ENCODE data around the gene NTM.
"Not testable (repeated sequence)": the region's sequence is repeated elsewhere in the genome, so short reads cannot be mapped to it uniquely, and the experiment has no call there.

Gene NTM

GRCh38 chr11:132064987-132065620 is 694.7 kb downstream of the NTM start:
- no peak for DNase-seq

GRCh38 chr11:132068556-132068955 is 698.1 kb downstream of the NTM start:
- DNase-seq: no peak

DNA sequence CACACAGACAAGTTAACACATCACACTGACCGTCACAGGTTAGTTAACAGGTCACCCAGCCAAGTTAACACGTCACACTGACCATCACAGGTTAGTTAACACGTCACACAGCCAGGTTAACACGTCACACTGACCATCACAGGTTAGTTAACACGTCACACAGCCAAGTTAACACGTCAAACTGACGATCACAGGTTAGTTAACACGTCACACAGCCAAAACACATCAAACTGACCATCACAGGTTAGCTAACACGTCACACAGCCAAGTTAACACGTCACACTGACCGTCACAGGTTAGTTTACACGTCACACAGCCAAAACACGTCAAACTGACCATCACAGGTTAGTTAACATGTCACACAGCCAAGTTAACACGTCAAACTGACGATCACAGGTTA is 699.2 kb downstream of the NTM start:
- DNase-seq: not testable (repeated sequence)

DNA sequence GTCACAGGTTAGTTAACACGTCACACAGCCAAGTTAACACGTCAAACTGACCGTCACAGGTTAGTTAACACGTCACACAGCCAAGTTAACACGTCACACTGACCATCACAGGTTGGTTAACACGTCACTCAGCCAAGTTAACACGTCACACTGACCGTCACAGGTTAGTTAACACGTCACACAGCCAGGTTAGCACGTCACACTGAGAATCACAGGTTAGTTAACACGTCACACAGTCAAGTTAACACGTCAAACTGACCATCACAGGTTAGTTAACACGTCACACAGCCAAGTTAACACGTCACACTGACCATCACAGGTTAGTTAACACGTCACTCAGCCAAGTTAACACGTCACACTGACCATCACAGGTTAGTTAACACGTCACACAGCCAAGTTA is 700.5 kb downstream of the NTM start:
- not testable (repeated sequence) for DNase-seq

GRCh38 chr11:132072044-132072857 is 701.8 kb downstream of the NTM start:
- DNase-seq: no peak

DNA sequence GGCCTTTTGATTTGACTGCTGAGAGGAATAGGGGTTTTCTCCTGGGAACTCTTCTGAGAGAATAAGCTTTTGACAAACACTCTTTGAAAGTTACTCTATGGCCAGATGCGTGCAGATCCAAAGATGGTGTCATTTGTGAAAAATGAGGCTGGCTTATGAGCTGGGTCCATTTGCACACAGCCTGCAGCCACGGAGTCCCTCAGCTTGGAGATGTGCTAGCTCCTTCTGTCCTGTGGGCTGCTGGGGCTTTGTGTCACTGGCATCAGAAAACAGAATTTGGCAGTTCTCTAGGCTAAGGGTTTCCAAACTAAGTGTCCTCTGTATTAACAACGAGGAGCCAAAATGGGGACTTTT is 702.4 kb downstream of the NTM start:
- no peak for DNase-seq

DNA sequence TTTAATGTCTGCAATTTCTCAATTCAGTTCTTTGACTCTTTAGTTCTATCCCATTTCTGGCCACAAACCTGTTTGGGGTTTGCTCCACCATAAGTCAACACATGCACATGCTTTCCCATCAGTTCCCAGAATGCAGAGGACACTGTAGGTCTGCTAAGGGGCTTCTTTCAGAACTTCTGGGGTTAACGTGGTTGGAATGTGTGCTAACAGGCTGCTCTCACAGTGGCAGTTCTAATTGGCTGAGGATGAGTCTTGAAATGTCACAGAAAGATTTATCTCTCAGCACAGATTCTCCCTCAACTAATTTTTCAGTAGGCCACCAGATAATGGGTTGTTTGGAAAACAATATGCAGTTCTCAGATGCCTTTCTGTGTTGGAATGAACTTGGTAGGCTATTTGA is 703.4 kb downstream of the NTM start:
- no peak for DNase-seq

DNA sequence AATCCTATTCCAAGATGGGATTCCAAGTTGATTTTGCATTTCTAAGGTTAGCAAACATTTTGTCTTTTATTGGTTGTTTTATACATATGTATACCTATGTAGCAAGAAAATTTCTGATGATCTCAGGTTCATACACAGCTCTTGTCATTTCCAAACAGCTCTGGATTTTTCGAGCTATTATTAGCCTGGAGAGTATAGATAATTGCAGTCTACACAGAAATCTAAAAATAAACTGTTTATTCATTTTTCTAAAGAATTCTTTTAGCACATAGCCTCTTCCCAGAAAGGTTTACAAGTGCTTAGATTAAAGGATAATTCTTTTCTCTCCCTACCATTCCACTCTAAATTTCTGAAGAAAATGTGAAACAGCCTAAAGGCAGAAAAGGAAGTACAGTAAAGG is 705.0 kb downstream of the NTM start:
- DNase-seq: no peak

GRCh38 chr11:132077416-132077815 is 707.0 kb downstream of the NTM start:
- no peak for DNase-seq

DNA sequence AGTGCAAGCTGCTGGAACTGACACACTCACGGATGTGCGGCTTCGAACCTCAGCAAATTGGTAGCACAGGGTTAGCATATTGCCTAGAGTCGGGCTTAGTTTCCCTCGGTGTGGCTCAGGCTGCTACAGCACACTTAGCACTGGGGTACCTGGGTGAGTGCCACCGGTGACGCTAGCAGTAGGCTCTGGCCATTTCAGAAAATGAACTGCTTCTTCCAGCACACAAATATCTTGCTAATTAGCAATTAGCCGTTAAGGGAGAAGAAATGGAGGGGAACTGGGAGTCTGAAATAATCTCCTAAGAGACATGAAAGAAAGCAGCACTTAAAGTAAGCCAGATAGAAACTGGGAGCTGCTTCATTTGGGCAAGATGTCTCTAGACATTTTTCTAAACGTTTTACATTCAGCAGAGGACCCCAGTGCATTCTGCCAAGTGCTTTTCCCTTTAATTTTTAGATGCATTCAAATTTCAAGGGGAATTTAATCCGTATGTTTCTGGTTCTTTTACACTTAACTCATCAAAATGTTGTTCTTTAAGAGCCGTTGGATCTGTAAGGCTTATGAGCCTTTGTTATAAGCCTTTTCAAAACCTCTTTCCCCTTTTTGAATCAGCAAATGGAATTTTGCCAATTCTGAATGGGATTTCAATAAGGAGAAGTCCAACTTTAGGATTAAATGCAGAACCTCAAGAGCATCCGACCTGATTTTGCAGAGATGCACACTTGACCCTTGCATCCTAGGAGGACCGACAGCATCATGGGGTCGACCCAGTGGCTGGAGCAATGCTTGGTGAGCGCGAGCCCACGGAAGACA is 708.1 kb downstream of the NTM start:
- DNase-seq: no peak

DNA sequence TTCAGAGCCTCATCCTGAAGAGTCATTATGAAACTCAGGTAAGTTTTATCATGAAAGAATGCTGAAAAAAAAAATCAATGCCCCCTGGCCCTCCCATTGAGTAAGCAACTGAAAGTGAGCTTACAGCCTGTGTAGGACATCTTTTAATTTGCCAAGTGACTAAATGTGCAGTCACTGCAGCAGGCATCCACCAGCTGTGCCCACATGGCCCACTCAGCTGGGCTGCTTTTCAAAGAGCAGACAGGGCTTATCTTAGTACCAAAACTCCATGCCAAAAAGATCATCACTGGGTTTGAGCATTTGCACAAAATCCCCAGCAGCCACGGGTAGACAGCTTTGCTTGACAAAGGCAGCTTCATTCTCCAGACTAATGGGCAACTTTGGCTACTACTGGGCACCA is 709.7 kb downstream of the NTM start:
- no peak for DNase-seq

DNA sequence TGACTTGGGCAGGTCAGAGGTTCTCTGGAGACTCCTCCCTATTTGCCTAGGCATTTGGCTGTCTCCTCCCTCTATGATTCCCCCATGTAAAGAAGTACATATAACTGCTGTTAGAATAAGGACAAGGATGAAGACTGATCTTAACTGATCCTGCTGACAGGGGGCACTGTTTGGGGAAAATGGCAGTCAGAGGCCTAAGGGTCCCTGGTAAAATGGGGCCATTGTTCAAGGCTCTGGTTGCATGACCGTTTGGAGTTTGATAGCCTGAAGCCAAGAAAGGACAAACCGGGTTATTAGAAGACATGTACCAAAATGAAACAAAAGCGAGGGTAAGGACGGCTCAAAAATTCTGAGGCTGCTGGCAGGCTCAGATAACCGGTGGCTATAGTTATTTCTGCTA is 712.2 kb downstream of the NTM start:
- no peak for DNase-seq

- DNase-seq: no peak
Observed at GRCh38 chr11:132084433-132084832, 714.0 kb downstream of the NTM start.

DNA sequence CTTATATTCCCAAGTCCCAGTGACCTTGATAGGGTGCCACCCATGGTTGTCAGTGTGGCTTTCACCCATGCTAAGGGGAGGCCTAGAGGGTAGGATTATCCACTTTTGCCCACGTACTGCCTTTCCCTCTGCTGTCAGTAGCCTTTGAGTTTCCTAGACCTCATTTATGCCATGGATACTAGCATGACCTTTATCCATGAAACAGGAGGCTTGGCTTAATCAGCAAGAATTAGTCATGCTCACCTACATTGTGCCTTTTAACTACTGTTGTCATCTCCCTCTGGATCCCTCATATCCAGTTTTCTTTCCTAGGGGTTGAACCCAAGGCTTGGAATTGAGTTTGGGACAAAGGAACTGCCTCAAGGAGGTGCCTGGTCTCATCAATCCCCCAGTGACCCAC is 716.7 kb downstream of the NTM start:
- no peak for DNase-seq

DNA sequence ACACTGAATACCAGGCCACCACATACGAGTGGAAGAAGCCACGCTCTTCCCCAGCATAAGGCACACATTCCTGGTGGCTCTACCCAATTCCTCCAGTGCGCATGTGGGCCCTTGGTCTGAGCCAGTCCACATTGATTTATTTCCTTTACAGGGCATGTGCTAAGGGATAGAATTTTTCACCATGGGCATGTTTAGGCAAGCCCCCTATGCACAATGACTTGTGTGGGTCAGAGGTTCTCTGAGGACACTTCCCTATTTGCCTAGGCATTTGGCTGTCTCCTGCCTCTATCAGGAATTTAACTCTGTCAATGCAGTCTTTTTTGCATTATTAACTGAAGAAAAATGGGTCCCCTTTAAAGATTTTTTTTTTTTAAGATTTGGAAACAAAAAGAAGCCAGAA is 718.1 kb downstream of the NTM start:
- no peak for DNase-seq

GRCh38 chr11:132093536-132094259 is 723.3 kb downstream of the NTM start:
- no peak for DNase-seq

DNA sequence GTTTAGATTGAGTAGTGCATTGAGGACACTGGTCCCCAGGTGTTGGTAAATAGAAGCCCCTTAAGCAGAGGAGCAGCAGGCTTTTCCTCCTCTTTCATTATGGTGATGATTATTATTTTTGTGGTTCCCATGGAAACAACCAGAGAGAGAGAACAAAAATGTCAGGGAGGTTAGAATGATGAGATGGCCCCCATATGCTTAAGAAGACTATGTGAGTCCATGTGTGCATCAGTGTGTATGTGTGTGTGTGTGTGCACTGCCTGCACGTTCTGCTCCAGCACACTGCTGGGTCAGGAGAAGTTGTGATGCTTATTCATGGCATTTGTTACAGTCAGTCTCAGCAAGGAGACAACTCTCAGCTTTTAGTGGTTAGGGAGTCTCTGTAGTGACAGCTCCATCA is 724.2 kb downstream of the NTM start:
- DNase-seq: no peak

GRCh38 chr11:132095230-132096131 is 725.1 kb downstream of the NTM start:
- no peak for DNase-seq

DNA sequence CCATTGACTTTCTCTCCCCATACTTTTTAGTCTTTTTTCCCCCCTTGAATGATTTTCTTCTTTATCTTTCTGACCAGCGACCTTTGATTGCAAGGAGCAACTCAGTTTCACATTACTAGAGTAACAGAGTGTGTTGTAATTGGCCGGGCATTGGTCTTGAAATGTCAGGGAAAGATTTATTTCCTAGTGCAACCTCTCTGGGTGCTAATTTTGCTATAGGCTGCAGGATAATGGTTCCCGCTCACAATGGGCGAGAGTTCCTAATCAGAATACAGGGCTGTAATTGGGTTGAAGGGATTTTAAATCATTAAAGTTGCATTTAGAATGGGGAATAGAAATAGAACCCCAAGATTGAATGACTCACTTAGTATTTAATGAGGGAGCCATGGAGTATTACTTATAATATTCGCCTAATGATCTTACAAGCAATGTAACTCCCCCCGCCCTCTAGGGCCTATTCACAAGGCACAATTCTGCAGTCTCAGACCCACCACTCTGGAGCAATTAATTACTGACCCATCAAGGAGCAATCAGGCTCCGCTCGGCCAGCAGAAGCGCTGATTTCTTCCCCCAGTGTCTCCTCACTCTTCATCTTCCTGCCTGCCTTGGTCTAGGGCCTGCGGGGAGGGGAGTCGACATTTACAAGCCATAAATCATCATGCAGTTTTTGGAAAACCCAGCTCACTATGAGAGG is 725.9 kb downstream of the NTM start:
- DNase-seq: no peak

- no peak for DNase-seq
Observed at GRCh38 chr11:132099692-132100091, 729.3 kb downstream of the NTM start.

DNA sequence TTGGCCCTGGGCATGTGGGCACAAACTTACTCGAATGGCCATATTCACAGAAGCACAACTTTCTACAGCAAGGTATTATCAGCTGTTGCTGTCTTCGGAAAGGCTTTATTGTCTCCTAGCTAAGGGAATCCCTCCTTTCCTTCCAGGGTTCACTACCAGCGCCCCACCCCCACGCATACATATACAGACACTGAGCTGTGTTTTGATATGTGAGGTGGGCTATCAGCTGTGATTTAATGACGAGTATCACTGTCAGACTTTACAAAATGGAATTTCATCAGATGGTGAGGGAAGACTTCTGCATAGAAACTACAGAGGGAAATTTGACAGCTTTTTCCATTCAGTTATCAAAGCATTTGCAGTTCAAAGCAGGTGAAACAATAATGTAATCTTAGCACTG is 730.2 kb downstream of the NTM start:
- DNase-seq: no peak

DNA sequence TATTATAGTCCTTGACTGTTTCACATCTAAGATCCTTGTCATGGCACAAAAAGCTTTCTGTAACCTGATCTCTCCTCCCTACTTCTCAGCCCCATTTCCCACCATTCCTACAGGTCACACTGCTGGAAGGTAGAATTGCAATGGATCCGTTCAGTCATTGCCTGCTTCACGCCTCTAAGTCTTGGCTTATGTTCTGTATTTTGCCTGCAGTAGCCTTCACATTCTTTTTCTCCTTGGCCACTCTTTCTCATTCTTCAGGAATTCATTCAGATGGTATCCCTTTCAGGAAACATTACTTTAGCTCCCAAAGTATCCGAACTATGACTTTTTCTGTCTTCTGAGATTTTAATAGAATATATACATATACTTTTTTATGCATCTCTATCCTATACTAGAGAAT is 731.5 kb downstream of the NTM start:
- no peak for DNase-seq
